BE2C (cell line): ENCODE results near the gene PCK2.

Experiments used
- DNase-seq: peaks from one replicate; pipeline ENCODE4 v3.0.0-alpha.2; 2020
- H3K27me3 ChIP-seq: fragments of 250-450 bp; sonication (Bioruptor Pico); 2 replicates; pipeline ENCODE4 v1.5.1; 2020; ENCODE audit warnings: mild to moderate bottlenecking
- H3K36me3 ChIP-seq: fragments of 250-450 bp; sonication (Bioruptor Pico); 2 replicates; pipeline ENCODE4 v1.5.1; 2020; ENCODE audit warnings: mild to moderate bottlenecking
- H3K4me1 ChIP-seq: fragments of 250-450 bp; sonication (Bioruptor Pico); 2 replicates; pipeline ENCODE4 v1.5.1; 2020
- H3K4me3 ChIP-seq: 2 replicates; pipeline ENCODE4 v1.5.1; 2011; ENCODE audit warnings: low read depth, low read length
- H3K9me3 ChIP-seq: fragments of 250-450 bp; sonication (Bioruptor Pico); 2 replicates; pipeline ENCODE4 v1.5.1; 2020
- CTCF ChIP-seq: IDR thresholded peaks from 2 replicates; pipeline ENCODE4 v1.5.1; 2012; ENCODE audit warnings: mild to moderate bottlenecking, low read depth, low read length

PCK2 gene

GRCh38 chr14:24083462-24083861 is 10.6 kb upstream of the PCK2 start:
- no peaks in the 10 kb centered on the region for H3K27me3 ChIP-seq
- no peak for TF ChIP-seq CTCF
- no peak for DNase-seq
- H3K36me3 ChIP-seq, result no peaks in the 10 kb centered on the region
- no peaks in the 10 kb centered on the region for H3K9me3 ChIP-seq
- peaks cover 17% of the 10 kb centered on the region for H3K4me1 ChIP-seq
- H3K4me3 ChIP-seq, result no peak overlapping the region

- Histone ChIP-seq H3K4me3 (no peak overlapping the region), H3K9me3 (no peaks in the 10 kb centered on the region), H3K36me3 (no peaks in the 10 kb centered on the region), H3K27me3 (no peaks in the 10 kb centered on the region), H3K4me1 (peaks cover 9% of the 10 kb centered on the region)
- no peak for TF ChIP-seq CTCF
- DNase-seq, result no peak
Measured at GRCh38 chr14:24084440-24084839, 9.7 kb upstream of the PCK2 start.

- Histone ChIP-seq H3K4me3 (no peak overlapping the region), H3K4me1 (peaks cover 6% of the 10 kb centered on the region), H3K27me3 (no peaks in the 10 kb centered on the region), H3K36me3 (no peaks in the 10 kb centered on the region), H3K9me3 (no peaks in the 10 kb centered on the region)
- TF ChIP-seq CTCF, result no peak
- no peak for DNase-seq
Measured at GRCh38 chr14:24085215-24085614, 8.9 kb upstream of the PCK2 start.

- Histone ChIP-seq H3K4me1 (peaks cover 5% of the 10 kb centered on the region; the same call in 1 of the 2 replicates), H3K9me3 (no peaks in the 10 kb centered on the region), H3K36me3 (no peaks in the 10 kb centered on the region), H3K4me3 (no peak overlapping the region), H3K27me3 (no peaks in the 10 kb centered on the region)
- no peak for DNase-seq
- no peak for TF ChIP-seq CTCF
Measured at GRCh38 chr14:24086193-24086955, 7.7 kb upstream of the PCK2 start.

GRCh38 chr14:24087004-24087403 is 7.1 kb upstream of the PCK2 start:
- no peak for TF ChIP-seq CTCF
- H3K27me3 ChIP-seq, result no peaks in the 10 kb centered on the region
- DNase-seq, result no peak
- no peak overlapping the region for H3K4me3 ChIP-seq
- H3K9me3 ChIP-seq, result no peaks in the 10 kb centered on the region
- H3K36me3 ChIP-seq, result no peaks in the 10 kb centered on the region
- peaks cover 5% of the 10 kb centered on the region; the same call in 1 of the 2 replicates for H3K4me1 ChIP-seq

GRCh38 chr14:24088095-24088494 is 6.0 kb upstream of the PCK2 start:
- no peak for DNase-seq
- no peaks in the 10 kb centered on the region for H3K36me3 ChIP-seq
- peaks cover 5% of the 10 kb centered on the region; the same call in 1 of the 2 replicates for H3K4me1 ChIP-seq
- H3K27me3 ChIP-seq, result no peaks in the 10 kb centered on the region
- TF ChIP-seq CTCF, result no peak
- H3K4me3 ChIP-seq, result no peak overlapping the region
- H3K9me3 ChIP-seq, result no peaks in the 10 kb centered on the region
